ENCODE results near the gene COL17A1. TPM values are rescaled to one million over a fixed set of nuclear protein-coding genes. Genes with fewer than 3 reads are reported as not detected.
A peak's percentile ranks its signal among the peaks of the same experiment; 100 is the strongest.

Gene COL17A1
- total RNA-seq, 2 experiments from 2014 or later = not detected

GRCh38 chr10:104046651-104047050 is 39.0 kb downstream of the COL17A1 start:
- no peaks in the 10 kb centered on the region for H3K9me3 Mint-ChIP-seq
- peaks cover 5% of the 10 kb centered on the region for H3K4me1 Mint-ChIP-seq (ENCODE audit: low read depth)
- DNase-seq = no peak
- ChIA-PET POLR2A (no interaction called here), CTCF (no interaction called here)
- H3K36me3 Mint-ChIP-seq = no peaks in the 10 kb centered on the region
- H3K4me3 Mint-ChIP-seq = no peak overlapping the region
- intact Hi-C loops (cut with micrococcal nuclease) = loop anchor here (10.0 kb wide), 1 partner anchor 158 kb away; no protein-coding TSS in a partner anchor
- H3K27me3 Mint-ChIP-seq = no peaks in the 10 kb centered on the region
- no peak overlapping the region for H3K27ac Mint-ChIP-seq

- Mint-ChIP-seq H3K36me3 (no peaks in the 10 kb centered on the region), H3K27ac (no peak overlapping the region), H3K27me3 (no peaks in the 10 kb centered on the region), H3K4me3 (no peak overlapping the region), H3K9me3 (no peaks in the 10 kb centered on the region), H3K4me1 (ENCODE audit: low read depth) (peaks cover 5% of the 10 kb centered on the region)
- ChIA-PET CTCF (no interaction called here), POLR2A (interaction anchor here (0.9 kb wide), 1 partner anchor 76 kb away, joined by 3 read pairs; the partner anchor contains the start of gene SFR1)
- DNase-seq = peak; percentile 43
- intact Hi-C loops (cut with micrococcal nuclease) = loop anchor here (10.0 kb wide), 1 partner anchor 159 kb away; no protein-coding TSS in a partner anchor
Observed at GRCh38 chr10:104045151-104046089, 40.3 kb downstream of the COL17A1 start.

GRCh38 chr10:104043854-104044253 is 41.8 kb downstream of the COL17A1 start:
- intact Hi-C loops (cut with micrococcal nuclease) = loop anchor here (10.0 kb wide), 1 partner anchor 161 kb away; no protein-coding TSS in a partner anchor
- no peak for DNase-seq
- H3K27me3 Mint-ChIP-seq = no peaks in the 10 kb centered on the region
- H3K36me3 Mint-ChIP-seq = no peaks in the 10 kb centered on the region
- H3K4me3 Mint-ChIP-seq = no peak overlapping the region
- no peaks in the 10 kb centered on the region for H3K9me3 Mint-ChIP-seq
- H3K27ac Mint-ChIP-seq = no peak overlapping the region
- POLR2A ChIA-PET = no interaction called here
- no peaks in the 10 kb centered on the region for H3K4me1 Mint-ChIP-seq (ENCODE audit: low read depth)
- CTCF ChIA-PET = no interaction called here

GRCh38 chr10:104043185-104043830 is 42.4 kb downstream of the COL17A1 start:
- no peaks in the 10 kb centered on the region for H3K4me1 Mint-ChIP-seq (ENCODE audit: low read depth)

GRCh38 chr10:104041891-104042535 is 43.7 kb downstream of the COL17A1 start:
- ChIA-PET POLR2A (no interaction called here), CTCF (interaction anchor here (1.0 kb wide), 1 partner anchor 147 kb away, joined by 3 read pairs; no protein-coding TSS in a partner anchor)
- DNase-seq = no peak
- no peaks in the 10 kb centered on the region for H3K4me1 Mint-ChIP-seq (ENCODE audit: low read depth)
- intact Hi-C loops (cut with micrococcal nuclease) = loop anchor here (10.0 kb wide), 1 partner anchor 163 kb away; no protein-coding TSS in a partner anchor
- H3K27me3 Mint-ChIP-seq = no peaks in the 10 kb centered on the region
- H3K9me3 Mint-ChIP-seq = no peaks in the 10 kb centered on the region
- H3K36me3 Mint-ChIP-seq = no peaks in the 10 kb centered on the region
- H3K4me3 Mint-ChIP-seq = no peak overlapping the region
- H3K27ac Mint-ChIP-seq = no peak overlapping the region

More at GRCh38 chr10:104043185-104043830, 42.4 kb downstream of the COL17A1 start:
- no peak for DNase-seq
- Mint-ChIP-seq H3K9me3 (no peaks in the 10 kb centered on the region), H3K36me3 (no peaks in the 10 kb centered on the region), H3K27me3 (no peaks in the 10 kb centered on the region), H3K27ac (no peak overlapping the region), H3K4me3 (no peak overlapping the region)
- ChIA-PET POLR2A (no interaction called here), CTCF (no interaction called here)
- intact Hi-C loops (cut with micrococcal nuclease) = loop anchor here (10.0 kb wide), 1 partner anchor 161 kb away; no protein-coding TSS in a partner anchor

GRCh38 chr10:104040862-104041789 is 44.6 kb downstream of the COL17A1 start:
- intact Hi-C loops (cut with micrococcal nuclease) = loop anchor here (10.0 kb wide), 1 partner anchor 164 kb away; no protein-coding TSS in a partner anchor
- ChIA-PET CTCF (interaction anchor here (1.0 kb wide), 1 partner anchor 148 kb away, joined by 3 read pairs; no protein-coding TSS in a partner anchor), POLR2A (no interaction called here)
- no peak overlapping the region for H3K27ac Mint-ChIP-seq
- no peak for DNase-seq
- H3K4me3 Mint-ChIP-seq = no peak overlapping the region
- H3K4me1 Mint-ChIP-seq (ENCODE audit: low read depth) = no peaks in the 10 kb centered on the region
- no peaks in the 10 kb centered on the region for H3K27me3 Mint-ChIP-seq
- H3K36me3 Mint-ChIP-seq = no peaks in the 10 kb centered on the region
- no peaks in the 10 kb centered on the region for H3K9me3 Mint-ChIP-seq

- ChIA-PET CTCF (no interaction called here), POLR2A (no interaction called here)
- no peaks in the 10 kb centered on the region for H3K36me3 Mint-ChIP-seq
- no peak overlapping the region for H3K27ac Mint-ChIP-seq
- intact Hi-C loops (cut with micrococcal nuclease) = loop anchor here (10.0 kb wide), 1 partner anchor 164 kb away; no protein-coding TSS in a partner anchor
- H3K9me3 Mint-ChIP-seq = no peaks in the 10 kb centered on the region
- no peak overlapping the region for H3K4me3 Mint-ChIP-seq
- no peak for DNase-seq
- H3K27me3 Mint-ChIP-seq = no peaks in the 10 kb centered on the region
- H3K4me1 Mint-ChIP-seq (ENCODE audit: low read depth) = no peaks in the 10 kb centered on the region
Observed at GRCh38 chr10:104040382-104040781, 45.3 kb downstream of the COL17A1 start.

GRCh38 chr10:104038958-104039752 is 46.5 kb downstream of the COL17A1 start:
- DNase-seq = no peak
- no peaks in the 10 kb centered on the region for H3K4me1 Mint-ChIP-seq (ENCODE audit: low read depth)
- H3K27me3 Mint-ChIP-seq = no peaks in the 10 kb centered on the region
- H3K9me3 Mint-ChIP-seq = no peaks in the 10 kb centered on the region
- intact Hi-C loops (cut with micrococcal nuclease) = no loop called here
- H3K36me3 Mint-ChIP-seq = no peaks in the 10 kb centered on the region
- no peak overlapping the region for H3K4me3 Mint-ChIP-seq
- CTCF ChIA-PET = interaction anchor here (1.6 kb wide), 1 partner anchor 151 kb away, joined by 4 read pairs; no protein-coding TSS in a partner anchor
- H3K27ac Mint-ChIP-seq = no peak overlapping the region
- POLR2A ChIA-PET = no interaction called here

GRCh38 chr10:104038537-104038936 is 47.1 kb downstream of the COL17A1 start:
- CTCF ChIA-PET = interaction anchor here (1.6 kb wide), 1 partner anchor 151 kb away, joined by 4 read pairs; no protein-coding TSS in a partner anchor

GRCh38 chr10:104037261-104037951 is 48.3 kb downstream of the COL17A1 start:
- ChIA-PET CTCF (interaction anchor here (0.8 kb wide), 1 partner anchor 237 kb away, joined by 3 read pairs; no protein-coding TSS in a partner anchor), POLR2A (no interaction called here)
- Mint-ChIP-seq H3K4me3 (no peak overlapping the region), H3K36me3 (no peaks in the 10 kb centered on the region), H3K9me3 (no peaks in the 10 kb centered on the region), H3K27ac (no peak overlapping the region), H3K4me1 (ENCODE audit: low read depth) (no peaks in the 10 kb centered on the region), H3K27me3 (no peaks in the 10 kb centered on the region)
- DNase-seq = no peak
- intact Hi-C loops (cut with micrococcal nuclease) = no loop called here

More at GRCh38 chr10:104038537-104038936, 47.1 kb downstream of the COL17A1 start:
- Mint-ChIP-seq H3K27ac (no peak overlapping the region), H3K36me3 (no peaks in the 10 kb centered on the region), H3K4me1 (ENCODE audit: low read depth) (no peaks in the 10 kb centered on the region), H3K27me3 (no peaks in the 10 kb centered on the region), H3K9me3 (no peaks in the 10 kb centered on the region), H3K4me3 (no peak overlapping the region)
- intact Hi-C loops (cut with micrococcal nuclease) = no loop called here
- no peak for DNase-seq
- POLR2A ChIA-PET = no interaction called here
